ENCODE measurements around the gene HLF.

The HLF gene

GRCh38 chr17:55266051-55266957, 1.5 kb downstream of the HLF start:
- Histone ChIP-seq H3K4me3 (ENCODE audit: low read length) (no peak overlapping the region), H3K9ac (ENCODE audit: low read length) (no peak overlapping the region)
- no peak for DNase-seq

GRCh38 chr17:55266958-55267688, 2.4 kb downstream of the HLF start:
- H3K4me3 ChIP-seq (ENCODE audit: low read length): no peak overlapping the region
- H3K9me2 ChIP-seq (replicated peaks; ENCODE audit: insufficient read depth, low read length): no peaks in the 10 kb centered on the region
- no peak overlapping the region for H3K9ac ChIP-seq (ENCODE audit: low read length)
- no peaks in the 10 kb centered on the region for H3K79me2 ChIP-seq (ENCODE audit: low read length)
- no peak for DNase-seq
- H3K27ac ChIP-seq (ENCODE audit: low read length): no peak overlapping the region
- no peak overlapping the region for H3K4me2 ChIP-seq (ENCODE audit: low read depth, low read length)
- H3K9me3 ChIP-seq (replicated peaks; ENCODE audit: insufficient read depth, low read length): no peaks in the 10 kb centered on the region
- 0 out of 2 replicates have a peak, but pooled peaks cover 7% of the 10 kb centered on the region for H3K4me1 ChIP-seq (ENCODE audit: low read length)
- H3K36me3 ChIP-seq (replicated peaks; ENCODE audit: insufficient read depth, low read length): no peaks in the 10 kb centered on the region
- peaks cover 20% of the 10 kb centered on the region for H3K27me3 ChIP-seq (replicated peaks; ENCODE audit: insufficient read depth, low read length)
- no peaks in the 10 kb centered on the region for H4K20me1 ChIP-seq (ENCODE audit: insufficient read depth, low read length)
- no peak for TF ChIP-seq EZH2phosphoT487 (IDR thresholded peaks at IDR 0.05; ENCODE audit: low read length)
- TF ChIP-seq CTCF (IDR thresholded peaks at IDR 0.05; ENCODE audit: low read length): no peak
- no peak for TF ChIP-seq EZH2 (optimal IDR thresholded peaks at IDR 0.05; ENCODE audit: low read depth, low read length)
- no peak overlapping the region for H2AFZ ChIP-seq (ENCODE audit: low read length)
- no peaks in the 10 kb centered on the region for H3F3A ChIP-seq (ENCODE audit: insufficient read depth, low read length)

More at GRCh38 chr17:55266051-55266957, 1.5 kb downstream of the HLF start:
- no peak overlapping the region for H3K27ac ChIP-seq (ENCODE audit: low read length)
- H2AFZ ChIP-seq (ENCODE audit: low read length): no peak overlapping the region
- no peaks in the 10 kb centered on the region for H3F3A ChIP-seq (ENCODE audit: insufficient read depth, low read length)
- TF ChIP-seq EZH2 (optimal IDR thresholded peaks at IDR 0.05; ENCODE audit: low read depth, low read length): no peak
- no peak for TF ChIP-seq CTCF (IDR thresholded peaks at IDR 0.05; ENCODE audit: low read length)
- no peak for TF ChIP-seq EZH2phosphoT487 (IDR thresholded peaks at IDR 0.05; ENCODE audit: low read length)
- no peaks in the 10 kb centered on the region for H3K9me3 ChIP-seq (replicated peaks; ENCODE audit: insufficient read depth, low read length)
- H3K79me2 ChIP-seq (ENCODE audit: low read length): no peaks in the 10 kb centered on the region
- no peaks in the 10 kb centered on the region for H4K20me1 ChIP-seq (ENCODE audit: insufficient read depth, low read length)
- H3K9me2 ChIP-seq (replicated peaks; ENCODE audit: insufficient read depth, low read length): no peaks in the 10 kb centered on the region
- H3K4me2 ChIP-seq (ENCODE audit: low read depth, low read length): no peak overlapping the region
- no peaks in the 10 kb centered on the region for H3K36me3 ChIP-seq (replicated peaks; ENCODE audit: insufficient read depth, low read length)
- peaks cover 20% of the 10 kb centered on the region for H3K27me3 ChIP-seq (replicated peaks; ENCODE audit: insufficient read depth, low read length)
- H3K4me1 ChIP-seq (ENCODE audit: low read length): 0 out of 2 replicates have a peak, but pooled peaks cover 7% of the 10 kb centered on the region

GRCh38 chr17:55267777-55268648, 3.3 kb downstream of the HLF start:
- Histone ChIP-seq H2AFZ (ENCODE audit: low read length) (no peak overlapping the region), H3K27me3 (replicated peaks; ENCODE audit: insufficient read depth, low read length) (peaks cover 20% of the 10 kb centered on the region), H4K20me1 (ENCODE audit: insufficient read depth, low read length) (no peaks in the 10 kb centered on the region), H3K79me2 (ENCODE audit: low read length) (no peaks in the 10 kb centered on the region), H3K9me3 (replicated peaks; ENCODE audit: insufficient read depth, low read length) (no peaks in the 10 kb centered on the region), H3K9ac (ENCODE audit: low read length) (no peak overlapping the region), H3F3A (ENCODE audit: insufficient read depth, low read length) (no peaks in the 10 kb centered on the region), H3K27ac (ENCODE audit: low read length) (no peak overlapping the region), H3K4me1 (ENCODE audit: low read length) (0 out of 2 replicates have a peak, but pooled peaks cover 7% of the 10 kb centered on the region), H3K9me2 (replicated peaks; ENCODE audit: insufficient read depth, low read length) (no peaks in the 10 kb centered on the region), H3K4me3 (ENCODE audit: low read length) (no peak overlapping the region), H3K4me2 (ENCODE audit: low read depth, low read length) (no peak overlapping the region), H3K36me3 (replicated peaks; ENCODE audit: insufficient read depth, low read length) (no peaks in the 10 kb centered on the region)
- no peak for DNase-seq
- TF ChIP-seq EZH2phosphoT487 (IDR thresholded peaks at IDR 0.05; ENCODE audit: low read length) (no peak), CTCF (IDR thresholded peaks at IDR 0.05; ENCODE audit: low read length) (no peak), EZH2 (optimal IDR thresholded peaks at IDR 0.05; ENCODE audit: low read depth, low read length) (no peak)

Measured in MM.1S (cell line).